ENCODE measurements around the gene RPTN.

RPTN gene

GRCh38 chr1:152107984-152108881 is 50.8 kb downstream of the RPTN start:
- H3K9me3 ChIP-seq (ENCODE audit: control insufficient read depth in 5 of 5, low read length in 5 of 5), result peaks cover 0 to 20% (median 13%) of the 10 kb centered on the region in 5 donors
- H3K27ac ChIP-seq (ENCODE audit: low read depth, low read length), result no peak overlapping the region
- no peak overlapping the region for H3K9ac ChIP-seq (ENCODE audit: low read length in 5 of 5)
- H3K4me3 ChIP-seq (ENCODE audit: low read depth in 1 of 5, low read length in 5 of 5), result peak overlapping the region; percentile 23 to 80 (median 69)
- peaks cover 41 to 66% (median 59%) of the 10 kb centered on the region in 5 donors for H3K27me3 ChIP-seq (ENCODE audit: control insufficient read depth in 5 of 5, insufficient read depth in 4 of 5, low read length in 5 of 5)
- H3K4me1 ChIP-seq (ENCODE audit: control insufficient read depth in 5 of 5, insufficient read depth in 5 of 5, low read length in 5 of 5), result peaks cover 7 to 53% (median 44%) of the 10 kb centered on the region in 5 donors
- H3K36me3 ChIP-seq (ENCODE audit: control insufficient read depth in 5 of 5, insufficient read depth in 5 of 5, low read length in 5 of 5), result no peaks in the 10 kb centered on the region

GRCh38 chr1:152107031-152107983 is 51.7 kb downstream of the RPTN start:
- Histone ChIP-seq H3K9me3 (ENCODE audit: control insufficient read depth in 5 of 5, low read length in 5 of 5) (peaks cover 0 to 20% (median 13%) of the 10 kb centered on the region in 5 donors), H3K4me3 (ENCODE audit: low read depth in 1 of 5, low read length in 5 of 5) (peak overlapping the region; percentile 5 to 73 (median 66)), H3K4me1 (ENCODE audit: control insufficient read depth in 5 of 5, insufficient read depth in 5 of 5, low read length in 5 of 5) (peaks cover 4 to 48% (median 39%) of the 10 kb centered on the region in 5 donors), H3K36me3 (ENCODE audit: control insufficient read depth in 5 of 5, insufficient read depth in 5 of 5, low read length in 5 of 5) (no peaks in the 10 kb centered on the region), H3K27ac (ENCODE audit: low read depth, low read length) (no peak overlapping the region), H3K27me3 (ENCODE audit: control insufficient read depth in 5 of 5, insufficient read depth in 4 of 5, low read length in 5 of 5) (peaks cover 32 to 57% (median 50%) of the 10 kb centered on the region in 5 donors), H3K9ac (ENCODE audit: low read length in 5 of 5) (no peak overlapping the region)

GRCh38 chr1:152104854-152105253 is 54.2 kb downstream of the RPTN start:
- H3K36me3 ChIP-seq (ENCODE audit: control insufficient read depth in 5 of 5, insufficient read depth in 5 of 5, low read length in 5 of 5), result no peaks in the 10 kb centered on the region
- H3K27me3 ChIP-seq (ENCODE audit: control insufficient read depth in 5 of 5, insufficient read depth in 4 of 5, low read length in 5 of 5), result peaks cover 25 to 41% (median 38%) of the 10 kb centered on the region in 5 donors
- H3K27ac ChIP-seq (ENCODE audit: low read depth, low read length), result no peak overlapping the region
- peaks cover 0 to 24% (median 17%) of the 10 kb centered on the region in 5 donors for H3K4me1 ChIP-seq (ENCODE audit: control insufficient read depth in 5 of 5, insufficient read depth in 5 of 5, low read length in 5 of 5)
- peaks cover 0 to 20% (median 13%) of the 10 kb centered on the region in 5 donors for H3K9me3 ChIP-seq (ENCODE audit: control insufficient read depth in 5 of 5, low read length in 5 of 5)
- H3K4me3 ChIP-seq (ENCODE audit: low read depth in 1 of 5, low read length in 5 of 5), result no peak overlapping the region
- no peak overlapping the region for H3K9ac ChIP-seq (ENCODE audit: low read length in 5 of 5)
